DOHH2 (cell line): ENCODE data around the gene RPRD1B.

Experiments
- EZH2phosphoT487 ChIP-seq: fragments of 200-600 bp; sonication (generic); IDR thresholded peaks from 2 replicates; pipeline ENCODE4 v1.6.1; 2017; ENCODE audit warnings: borderline replicate concordance, mild to moderate bottlenecking, antibody characterized with exemption, low read length, moderate library complexity, mixed read lengths
- TF ChIP-seq, protein P1 (sequence below): fragments of 200-600 bp; sonication (generic); IDR thresholded peaks from one replicate; pipeline ENCODE4 v1.5.1; 2014; ENCODE audit warnings: antibody characterized with exemption, mild to moderate bottlenecking, low read depth, low read length; ENCODE audit not compliant: poor library complexity, severe bottlenecking

- TF ChIP-seq, protein P1, sequence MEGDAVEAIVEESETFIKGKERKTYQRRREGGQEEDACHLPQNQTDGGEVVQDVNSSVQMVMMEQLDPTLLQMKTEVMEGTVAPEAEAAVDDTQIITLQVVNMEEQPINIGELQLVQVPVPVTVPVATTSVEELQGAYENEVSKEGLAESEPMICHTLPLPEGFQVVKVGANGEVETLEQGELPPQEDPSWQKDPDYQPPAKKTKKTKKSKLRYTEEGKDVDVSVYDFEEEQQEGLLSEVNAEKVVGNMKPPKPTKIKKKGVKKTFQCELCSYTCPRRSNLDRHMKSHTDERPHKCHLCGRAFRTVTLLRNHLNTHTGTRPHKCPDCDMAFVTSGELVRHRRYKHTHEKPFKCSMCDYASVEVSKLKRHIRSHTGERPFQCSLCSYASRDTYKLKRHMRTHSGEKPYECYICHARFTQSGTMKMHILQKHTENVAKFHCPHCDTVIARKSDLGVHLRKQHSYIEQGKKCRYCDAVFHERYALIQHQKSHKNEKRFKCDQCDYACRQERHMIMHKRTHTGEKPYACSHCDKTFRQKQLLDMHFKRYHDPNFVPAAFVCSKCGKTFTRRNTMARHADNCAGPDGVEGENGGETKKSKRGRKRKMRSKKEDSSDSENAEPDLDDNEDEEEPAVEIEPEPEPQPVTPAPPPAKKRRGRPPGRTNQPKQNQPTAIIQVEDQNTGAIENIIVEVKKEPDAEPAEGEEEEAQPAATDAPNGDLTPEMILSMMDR = no peak
- no peak for TF ChIP-seq EZH2phosphoT487
Measured at GRCh38 chr20:38084425-38084951, 50.9 kb downstream of the RPRD1B start.
